RWPE2 (cell line): ENCODE results near the gene EFR3B.

Experiments used
- ATAC-seq: fragments of 200-7000 bp; cut with Tn5 transposase; 3 replicates; pipeline ENCODE4 v1.9.1; 2021; ENCODE audit warnings: low read depth
- DNase-seq: peaks from one replicate; pipeline ENCODE4 v3.0.0-alpha.2; 2020; ENCODE audit warnings: low spot score
- H3K27ac ChIP-seq: fragments of 450-650 bp; 2 replicates; pipeline ENCODE4 v1.5.1; 2017; ENCODE audit warnings: mild to moderate bottlenecking; ENCODE audit not compliant: poor library complexity, severe bottlenecking
- H3K27me3 ChIP-seq: fragments of 250-450 bp; sonication (Bioruptor Pico); 2 replicates; pipeline ENCODE4 v1.5.1; 2021; ENCODE audit warnings: mild to moderate bottlenecking, moderate library complexity; ENCODE audit not compliant: insufficient read depth, poor library complexity, severe bottlenecking
- H3K36me3 ChIP-seq: fragments of 250-450 bp; sonication (Bioruptor Pico); 2 replicates; pipeline ENCODE4 v1.5.1; 2020; ENCODE audit warnings: low read depth, mild to moderate bottlenecking, moderate library complexity
- H3K4me1 ChIP-seq: fragments of 250-450 bp; sonication (Bioruptor Pico); 2 replicates; pipeline ENCODE4 v1.5.1; 2021; ENCODE audit warnings: mild to moderate bottlenecking, moderate library complexity; ENCODE audit not compliant: insufficient read depth, poor library complexity, severe bottlenecking
- H3K4me3 ChIP-seq: fragments of 250-450 bp; sonication (Bioruptor Pico); 2 replicates; pipeline ENCODE4 v1.5.1; 2021; ENCODE audit warnings: mild to moderate bottlenecking, moderate library complexity; ENCODE audit not compliant: severe bottlenecking
- H3K9me3 ChIP-seq: fragments of 250-450 bp; sonication (Bioruptor Pico); 2 replicates; pipeline ENCODE4 v1.5.1; 2021; ENCODE audit warnings: mild to moderate bottlenecking, moderate library complexity; ENCODE audit not compliant: severe bottlenecking
- CTCF ChIP-seq: fragments of 450-650 bp; IDR thresholded peaks from one replicate; pipeline ENCODE4 v1.5.1; 2017; ENCODE audit warnings: mild to moderate bottlenecking, moderate library complexity; ENCODE audit not compliant: poor library complexity, severe bottlenecking

Gene EFR3B

GRCh38 chr2:25074826-25075225, 33.0 kb downstream of the EFR3B start:
- peaks cover 4% of the 10 kb centered on the region for H3K4me1 ChIP-seq
- ATAC-seq (no peak), DNase-seq (no peak)
- no peaks in the 10 kb centered on the region for H3K9me3 ChIP-seq
- peaks cover 25% of the 10 kb centered on the region for H3K27me3 ChIP-seq
- H3K36me3 ChIP-seq = no peaks in the 10 kb centered on the region
- H3K4me3 ChIP-seq = no peak overlapping the region
- no peak overlapping the region for H3K27ac ChIP-seq
- no peak for TF ChIP-seq CTCF

GRCh38 chr2:25076749-25077148, 34.9 kb downstream of the EFR3B start:
- TF ChIP-seq CTCF = no peak
- Histone ChIP-seq H3K9me3 (no peaks in the 10 kb centered on the region), H3K36me3 (no peaks in the 10 kb centered on the region), H3K4me1 (peaks cover 4% of the 10 kb centered on the region), H3K27ac (no peak overlapping the region), H3K4me3 (no peak overlapping the region), H3K27me3 (peaks cover 38% of the 10 kb centered on the region)
- ATAC-seq = no peak
- no peak for DNase-seq

GRCh38 chr2:25077789-25078169, 35.9 kb downstream of the EFR3B start:
- DNase-seq (no peak), ATAC-seq (no peak)
- H3K9me3 ChIP-seq = no peaks in the 10 kb centered on the region
- no peak overlapping the region for H3K4me3 ChIP-seq
- no peaks in the 10 kb centered on the region for H3K36me3 ChIP-seq
- H3K4me1 ChIP-seq = peaks cover 4% of the 10 kb centered on the region
- no peak overlapping the region for H3K27ac ChIP-seq
- no peak for TF ChIP-seq CTCF
- peaks cover 45% of the 10 kb centered on the region for H3K27me3 ChIP-seq

- H3K27me3 ChIP-seq = peaks cover 50% of the 10 kb centered on the region
- no peaks in the 10 kb centered on the region for H3K36me3 ChIP-seq
- no peak overlapping the region for H3K27ac ChIP-seq
- DNase-seq = no peak
- peaks cover 4% of the 10 kb centered on the region for H3K4me1 ChIP-seq
- no peaks in the 10 kb centered on the region for H3K9me3 ChIP-seq
- ATAC-seq = peak; percentile 97
- TF ChIP-seq CTCF = no peak
- no peak overlapping the region for H3K4me3 ChIP-seq
These were observed 36.5 kb downstream of the EFR3B start for GRCh38 chr2:25078170-25079049.

- no peaks in the 10 kb centered on the region for H3K9me3 ChIP-seq
- H3K4me1 ChIP-seq = peaks cover 4% of the 10 kb centered on the region
- H3K27ac ChIP-seq = no peak overlapping the region
- no peaks in the 10 kb centered on the region for H3K36me3 ChIP-seq
- no peak overlapping the region for H3K4me3 ChIP-seq
- H3K27me3 ChIP-seq = peaks cover 55% of the 10 kb centered on the region
- no peak for DNase-seq
- no peak for ATAC-seq
- TF ChIP-seq CTCF = no peak
These were observed 37.3 kb downstream of the EFR3B start for GRCh38 chr2:25079050-25079635.
